HAP-1 (cell line): ENCODE results near the gene ELMO1.
A peak's percentile ranks its signal among the peaks of the same experiment; 100 is the strongest.

Experiments used
- DNase-seq, 2 experiments: peaks; one replicate each; pipeline ENCODE4 v3.0.0-alpha.2; 2016 to 2020; ENCODE audit warnings: low spot score in 2 of 2
- H3K27me3 ChIP-seq: fragments of 250-450 bp; sonication (Bioruptor Pico); 2 replicates; pipeline ENCODE4 v1.5.1; 2020; ENCODE audit warnings: low read depth, mild to moderate bottlenecking, moderate library complexity
- H3K36me3 ChIP-seq: fragments of 250-450 bp; sonication (Bioruptor Pico); replicated peaks from 2 replicates; pipeline ENCODE4 v1.5.1; 2020; ENCODE audit warnings: mild to moderate bottlenecking
- H3K4me1 ChIP-seq: fragments of 250-450 bp; sonication (Bioruptor Pico); 2 replicates; pipeline ENCODE4 v1.5.1; 2020; ENCODE audit warnings: mild to moderate bottlenecking
- H3K4me3 ChIP-seq: fragments of 250-450 bp; sonication (Bioruptor Pico); 2 replicates; pipeline ENCODE4 v1.5.1; 2020; ENCODE audit warnings: mild to moderate bottlenecking, moderate library complexity
- H3K9me3 ChIP-seq: fragments of 250-450 bp; sonication (Bioruptor Pico); 2 replicates; pipeline ENCODE4 v1.5.1; 2020; ENCODE audit warnings: mild to moderate bottlenecking, moderate library complexity
- in situ Hi-C: fragments of 300-500 bp; cut with MboI; formaldehyde crosslinking; loops from 3 replicates; pipeline ENCODE4 v1.14.3; 2020; ENCODE audit warnings: low sequenced_read_pairs, inconsistent platforms, mixed read lengths

Gene ELMO1

DNA sequence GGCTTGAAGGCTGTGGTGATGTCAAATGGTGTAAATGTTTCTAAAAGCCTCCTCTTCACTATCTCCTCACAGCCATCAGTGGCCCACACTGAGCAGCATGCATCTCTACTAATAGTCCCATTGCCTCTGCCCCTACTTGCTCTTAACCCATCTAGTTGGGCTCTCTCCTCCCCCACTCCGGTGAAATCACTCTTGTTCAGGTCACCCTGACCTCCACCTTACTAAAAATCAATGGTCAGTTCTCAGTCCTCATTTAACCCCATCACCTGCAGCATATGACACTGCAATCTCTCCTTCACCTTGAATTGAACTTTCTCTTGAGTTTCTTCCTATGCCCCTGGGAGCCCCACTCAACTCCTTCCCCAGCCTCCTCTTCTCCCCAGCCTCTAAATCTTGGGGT lies 369.2 kb downstream of the ELMO1 start:
- in situ Hi-C loops: no loop called here
- Histone ChIP-seq H3K27me3 (no peaks in the 10 kb centered on the region), H3K4me1 (no peaks in the 10 kb centered on the region), H3K36me3 (no peaks in the 10 kb centered on the region), H3K4me3 (no peak overlapping the region), H3K9me3 (0 out of 2 replicates have a peak, but pooled peaks cover 2% of the 10 kb centered on the region)
- DNase-seq: no peak

DNA sequence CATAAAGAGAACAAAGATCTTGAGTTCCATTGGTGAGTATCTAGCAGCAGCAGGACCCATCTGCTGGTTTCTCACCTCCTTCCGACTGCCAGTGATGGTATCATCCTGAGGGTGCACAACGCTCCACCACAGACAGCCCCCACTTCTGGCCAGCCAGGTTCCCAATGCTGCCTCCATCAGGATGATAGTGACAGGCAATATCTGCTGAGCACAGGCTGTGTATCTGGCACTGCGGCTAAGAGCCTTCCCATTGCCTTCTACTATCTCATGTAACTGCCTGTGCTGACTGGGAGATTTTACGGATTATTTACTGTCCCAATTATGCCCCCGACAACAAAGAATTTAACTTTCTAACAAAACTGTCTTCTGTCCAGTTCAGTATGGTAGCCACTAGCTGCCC lies 372.0 kb downstream of the ELMO1 start:
- DNase-seq: no peak
- Histone ChIP-seq H3K27me3 (no peaks in the 10 kb centered on the region), H3K9me3 (0 out of 2 replicates have a peak, but pooled peaks cover 2% of the 10 kb centered on the region), H3K36me3 (no peaks in the 10 kb centered on the region), H3K4me3 (no peak overlapping the region), H3K4me1 (no peaks in the 10 kb centered on the region)
- in situ Hi-C loops: no loop called here

DNA sequence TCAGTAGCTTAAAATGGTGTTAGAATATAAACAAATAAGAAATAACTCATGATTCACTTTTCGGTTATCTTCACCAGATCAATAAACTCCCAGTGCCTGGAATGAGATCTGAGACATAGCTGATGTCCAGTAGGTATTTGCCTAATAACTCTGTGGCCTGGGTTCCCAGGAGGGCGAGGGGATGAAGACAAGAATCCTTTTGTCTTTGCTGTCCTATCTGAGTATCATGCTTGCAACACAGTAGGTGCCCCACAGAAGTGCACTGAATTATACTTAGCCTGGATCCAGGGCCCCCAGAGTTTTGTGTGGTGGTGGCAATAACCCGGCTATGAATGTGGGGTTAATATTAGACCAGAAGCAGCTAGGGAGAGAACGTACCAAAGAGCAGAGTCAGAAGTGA lies 374.3 kb downstream of the ELMO1 start:
- Histone ChIP-seq H3K27me3 (no peaks in the 10 kb centered on the region), H3K4me3 (no peak overlapping the region), H3K9me3 (no peaks in the 10 kb centered on the region), H3K4me1 (peaks cover 7% of the 10 kb centered on the region), H3K36me3 (no peaks in the 10 kb centered on the region)
- no peak for DNase-seq
- in situ Hi-C loops: no loop called here

DNA sequence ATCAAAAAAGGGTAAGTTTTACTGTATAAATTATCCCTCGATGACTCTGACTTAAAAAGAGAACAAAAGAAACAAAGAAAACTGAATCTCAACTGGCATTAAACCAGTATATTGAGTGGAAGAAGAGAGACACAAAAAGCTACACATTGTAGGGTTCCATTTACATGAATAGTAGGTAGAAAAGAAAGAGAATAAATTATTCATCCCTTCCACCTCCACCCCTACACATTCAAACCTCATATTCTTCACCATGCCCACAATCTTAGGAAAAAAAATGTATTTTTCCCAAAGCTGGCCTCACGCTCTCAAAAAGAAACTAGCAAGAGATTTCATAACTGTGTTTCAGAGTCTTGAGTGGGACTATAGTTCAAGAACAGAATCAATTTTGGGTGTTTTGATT lies 377.5 kb downstream of the ELMO1 start:
- no peak overlapping the region for H3K4me3 ChIP-seq
- H3K9me3 ChIP-seq: no peaks in the 10 kb centered on the region
- no peaks in the 10 kb centered on the region for H3K36me3 ChIP-seq
- no peaks in the 10 kb centered on the region for H3K27me3 ChIP-seq
- no peak for DNase-seq
- H3K4me1 ChIP-seq: peaks cover 7% of the 10 kb centered on the region
- in situ Hi-C loops: no loop called here

DNA sequence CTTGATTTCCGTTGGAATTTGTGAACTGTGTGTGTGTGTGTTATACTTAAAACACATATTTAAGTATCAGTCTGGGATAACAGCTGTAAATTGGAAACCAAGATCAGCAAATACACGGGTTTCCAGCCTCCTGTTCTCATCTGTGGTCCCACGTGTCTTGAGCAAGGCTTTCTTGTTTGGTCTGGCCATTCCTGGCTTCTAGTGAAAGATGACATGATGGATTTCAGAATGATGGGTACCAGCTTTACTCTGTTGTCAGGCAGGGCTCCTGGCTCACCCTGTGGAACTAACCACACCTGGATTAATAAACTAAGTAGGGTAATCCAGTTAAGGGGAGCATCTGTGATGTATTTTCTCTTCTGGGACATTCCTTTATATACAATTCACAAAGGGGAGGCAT lies 378.2 kb downstream of the ELMO1 start:
- H3K9me3 ChIP-seq: no peaks in the 10 kb centered on the region
- H3K4me1 ChIP-seq: peaks cover 7% of the 10 kb centered on the region
- H3K27me3 ChIP-seq: no peaks in the 10 kb centered on the region
- no peak overlapping the region for H3K4me3 ChIP-seq
- no peak for DNase-seq
- H3K36me3 ChIP-seq: no peaks in the 10 kb centered on the region
- in situ Hi-C loops: no loop called here

DNA sequence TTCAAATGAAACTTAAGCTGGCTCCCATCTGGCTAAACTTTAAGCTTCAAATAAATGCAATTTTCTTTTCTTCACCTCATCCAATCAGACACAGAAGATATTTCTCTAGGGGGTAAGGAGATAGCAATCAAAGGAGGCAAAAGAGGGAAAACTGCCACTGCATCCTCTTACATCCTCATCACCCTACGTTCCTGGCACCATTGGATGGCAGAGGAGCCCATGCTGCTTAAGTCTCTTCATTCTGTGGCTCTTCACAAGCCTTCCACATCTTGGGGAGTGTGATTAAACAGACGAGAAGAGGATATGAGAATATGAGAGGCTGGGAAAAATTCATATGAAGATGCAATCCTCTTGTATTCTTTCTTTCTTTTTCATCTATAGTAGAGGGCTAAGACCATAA lies 378.6 kb downstream of the ELMO1 start:
- Histone ChIP-seq H3K9me3 (no peaks in the 10 kb centered on the region), H3K36me3 (no peaks in the 10 kb centered on the region), H3K4me3 (no peak overlapping the region), H3K27me3 (no peaks in the 10 kb centered on the region), H3K4me1 (peaks cover 7% of the 10 kb centered on the region)
- in situ Hi-C loops: no loop called here
- DNase-seq: no peak

DNA sequence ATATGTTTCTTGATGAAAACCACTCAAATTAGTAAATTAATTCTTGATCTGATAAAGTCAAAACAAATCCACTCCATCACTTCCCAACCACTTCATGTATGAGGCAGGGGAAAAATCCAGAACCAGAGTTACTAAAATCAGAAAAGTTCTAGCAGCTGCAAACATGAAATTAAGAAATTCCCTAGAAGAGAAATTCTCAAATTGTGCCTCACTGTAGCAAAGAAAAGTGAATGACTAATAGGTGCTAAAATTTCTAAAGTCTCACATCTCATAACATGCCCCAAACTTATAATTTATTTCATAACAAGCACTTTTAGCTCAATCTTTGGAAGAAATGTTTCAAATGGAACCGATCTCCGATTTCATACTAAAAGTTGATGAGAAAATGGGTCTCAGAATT lies 379.3 kb downstream of the ELMO1 start:
- Histone ChIP-seq H3K27me3 (no peaks in the 10 kb centered on the region), H3K9me3 (no peaks in the 10 kb centered on the region), H3K36me3 (no peaks in the 10 kb centered on the region), H3K4me3 (no peak overlapping the region), H3K4me1 (peaks cover 7% of the 10 kb centered on the region)
- in situ Hi-C loops: no loop called here
- DNase-seq: no peak

DNA sequence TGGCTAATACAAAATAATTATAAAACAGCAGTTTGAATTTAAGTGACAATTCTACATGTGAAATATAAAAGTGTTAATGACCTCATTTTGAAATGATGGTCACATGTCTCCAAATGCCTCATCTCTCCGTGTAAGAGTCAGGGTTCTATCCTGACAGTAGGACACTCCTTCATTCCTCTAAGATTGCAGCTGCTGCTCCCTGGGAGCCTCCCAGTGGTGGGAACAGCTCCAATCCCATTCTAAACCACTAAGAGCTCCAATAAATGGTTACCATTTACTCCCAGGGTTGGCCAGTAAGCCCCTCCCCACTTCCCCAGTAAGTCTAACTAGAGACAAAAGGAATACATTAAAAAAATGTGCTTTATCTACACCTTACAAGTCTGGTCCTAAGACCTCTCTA lies 379.8 kb downstream of the ELMO1 start:
- no peaks in the 10 kb centered on the region for H3K9me3 ChIP-seq
- in situ Hi-C loops: no loop called here
- no peaks in the 10 kb centered on the region for H3K36me3 ChIP-seq
- peaks cover 7% of the 10 kb centered on the region for H3K4me1 ChIP-seq
- H3K4me3 ChIP-seq: no peak overlapping the region
- no peaks in the 10 kb centered on the region for H3K27me3 ChIP-seq
- DNase-seq: no peak

DNA sequence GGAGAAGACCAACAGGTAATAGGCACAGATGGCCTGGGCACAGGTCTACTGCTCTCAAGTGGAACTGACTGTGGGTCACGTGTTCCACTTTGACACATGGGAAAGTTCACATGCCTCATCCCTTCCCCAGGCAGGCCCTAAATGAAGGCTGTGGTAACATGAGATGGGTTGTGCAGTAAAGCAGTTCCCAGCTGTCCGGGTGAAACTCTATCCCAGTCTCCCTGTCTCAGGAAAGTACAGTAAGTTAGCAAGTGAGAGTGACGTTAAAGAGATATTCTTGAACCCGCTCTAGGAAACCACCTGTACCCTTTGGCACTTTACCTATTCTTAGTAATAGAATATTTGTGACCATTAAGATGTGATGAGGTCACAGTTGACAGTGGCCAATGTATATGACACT lies 380.6 kb downstream of the ELMO1 start:
- H3K4me1 ChIP-seq: peaks cover 7% of the 10 kb centered on the region
- no peaks in the 10 kb centered on the region for H3K27me3 ChIP-seq
- no peaks in the 10 kb centered on the region for H3K36me3 ChIP-seq
- H3K9me3 ChIP-seq: no peaks in the 10 kb centered on the region
- H3K4me3 ChIP-seq: no peak overlapping the region
- in situ Hi-C loops: no loop called here
- no peak for DNase-seq

DNA sequence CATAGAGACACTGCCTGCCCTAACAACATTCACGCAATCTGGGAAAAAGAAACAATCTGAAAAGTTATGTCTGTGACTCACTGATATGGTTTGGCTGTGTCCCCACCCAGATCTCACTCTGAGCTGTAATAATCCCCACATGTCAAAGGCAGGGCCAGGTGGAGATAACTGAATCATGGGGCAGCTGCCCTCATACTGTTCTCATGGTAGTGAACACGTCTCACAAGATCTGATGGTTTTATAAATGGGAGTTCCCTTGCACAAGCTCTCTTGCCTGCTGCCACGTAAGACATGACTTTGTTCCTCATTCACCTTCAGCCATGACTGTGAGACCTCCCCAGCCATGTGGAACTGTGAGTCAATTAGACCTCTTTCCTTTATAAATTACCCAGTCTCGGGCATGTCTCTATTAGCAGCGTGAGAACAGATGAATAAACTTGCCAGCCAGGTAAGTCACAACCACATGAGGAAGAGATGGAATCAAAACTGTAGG lies 382.8 kb downstream of the ELMO1 start:
- DNase-seq: no peak
- in situ Hi-C loops: no loop called here

DNA sequence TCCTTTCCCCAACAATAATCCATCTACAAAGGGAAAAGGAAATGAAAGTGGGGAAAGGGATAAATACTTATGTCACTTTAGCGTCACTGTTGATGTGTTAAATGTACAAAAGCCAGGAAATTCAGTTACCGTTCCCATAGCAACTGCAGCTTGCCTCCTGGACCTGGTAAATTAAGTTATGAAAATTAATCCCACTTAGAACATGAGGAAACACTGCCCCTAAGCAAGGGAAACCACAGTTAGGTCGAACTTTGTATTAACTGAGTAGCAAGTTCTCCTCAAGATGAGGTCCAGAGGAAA lies 386.2 kb downstream of the ELMO1 start:
- no peak for DNase-seq
- Histone ChIP-seq H3K9me3 (no peaks in the 10 kb centered on the region; the same call in none of the 2 replicates), H3K4me3 (no peak overlapping the region), H3K27me3 (no peaks in the 10 kb centered on the region), H3K36me3 (no peaks in the 10 kb centered on the region), H3K4me1 (peaks cover 9% of the 10 kb centered on the region)
- in situ Hi-C loops: no loop called here

More for the DNA sequence above, 382.8 kb downstream of the ELMO1 start:
- H3K4me3 ChIP-seq: no peak overlapping the region
- H3K27me3 ChIP-seq: no peaks in the 10 kb centered on the region
- peaks cover 12% of the 10 kb centered on the region for H3K4me1 ChIP-seq
- no peaks in the 10 kb centered on the region for H3K36me3 ChIP-seq
- no peaks in the 10 kb centered on the region for H3K9me3 ChIP-seq

DNA sequence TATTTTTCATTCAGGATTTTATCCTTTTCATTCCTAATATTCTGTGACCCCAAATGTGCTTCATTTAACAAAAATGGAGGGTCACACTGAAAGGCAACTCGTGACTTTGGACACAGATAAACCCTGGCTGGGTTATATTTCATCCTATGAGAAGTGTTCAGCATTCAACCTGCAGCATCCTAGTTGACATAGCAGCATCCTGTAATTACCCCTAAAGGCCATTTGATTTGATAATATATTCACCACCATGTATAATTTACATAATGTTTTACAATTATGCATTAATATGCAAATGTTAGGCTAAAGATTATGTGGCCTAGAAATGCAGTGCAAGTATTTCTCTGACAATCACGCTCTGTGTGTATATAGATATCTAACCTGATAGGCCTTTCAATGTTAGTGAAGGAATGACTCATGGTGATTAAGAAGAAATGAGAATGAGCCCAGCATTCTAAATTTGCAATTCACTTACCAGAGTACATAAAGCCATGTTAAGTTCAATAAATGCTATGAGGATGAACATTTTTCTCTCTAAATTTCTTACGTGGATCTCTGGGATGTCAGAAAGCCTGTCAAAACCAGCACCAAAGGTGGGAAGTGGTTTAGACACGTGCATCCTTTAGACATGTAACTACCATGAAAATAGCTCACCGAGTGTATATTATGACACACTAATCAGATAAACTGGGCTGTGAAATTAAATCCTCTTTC lies 386.7 kb downstream of the ELMO1 start:
- Histone ChIP-seq H3K4me1 (peaks cover 9% of the 10 kb centered on the region), H3K27me3 (no peaks in the 10 kb centered on the region), H3K9me3 (no peaks in the 10 kb centered on the region; the same call in none of the 2 replicates), H3K36me3 (no peaks in the 10 kb centered on the region), H3K4me3 (no peak overlapping the region)
- DNase-seq: peak in 1 of 2 experiments; percentile 40
- in situ Hi-C loops: no loop called here

DNA sequence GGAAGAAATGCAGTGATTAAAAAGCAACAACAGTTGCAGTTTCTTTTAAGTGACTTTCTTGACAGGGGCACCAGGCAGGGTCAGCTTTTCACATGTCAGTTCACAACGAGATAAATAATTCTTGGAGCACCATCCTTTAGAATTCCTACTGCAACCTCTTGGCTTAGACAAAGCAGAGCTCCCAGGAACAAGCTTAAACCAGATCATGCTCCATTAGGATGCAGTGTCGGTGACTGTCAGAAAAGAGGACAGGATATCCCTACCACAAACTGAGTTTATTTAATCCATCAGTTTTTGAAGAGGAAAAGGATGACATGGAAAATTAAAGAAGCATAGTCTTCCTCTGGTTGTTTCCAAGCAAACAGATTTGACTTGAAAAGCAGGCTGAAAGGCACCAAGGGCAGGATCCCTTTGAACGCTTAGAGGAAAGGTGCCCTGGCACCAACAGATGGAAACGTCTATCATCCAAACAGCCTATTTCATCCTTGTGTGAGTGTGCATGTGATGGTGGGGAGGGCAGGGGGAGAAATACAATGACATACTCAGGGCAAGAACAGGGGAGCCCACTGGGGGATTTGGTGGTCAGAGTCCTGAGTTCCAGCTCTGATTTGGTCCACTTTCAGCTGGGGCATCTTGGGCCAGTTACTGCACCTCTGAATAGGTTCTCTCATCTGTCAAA lies 392.3 kb downstream of the ELMO1 start:
- in situ Hi-C loops: no loop called here
- H3K9me3 ChIP-seq: no peaks in the 10 kb centered on the region; the same call in none of the 2 replicates
- H3K27me3 ChIP-seq: no peaks in the 10 kb centered on the region
- no peak for DNase-seq
- peaks cover 12% of the 10 kb centered on the region for H3K4me1 ChIP-seq
- H3K4me3 ChIP-seq: no peak overlapping the region
- no peaks in the 10 kb centered on the region for H3K36me3 ChIP-seq

DNA sequence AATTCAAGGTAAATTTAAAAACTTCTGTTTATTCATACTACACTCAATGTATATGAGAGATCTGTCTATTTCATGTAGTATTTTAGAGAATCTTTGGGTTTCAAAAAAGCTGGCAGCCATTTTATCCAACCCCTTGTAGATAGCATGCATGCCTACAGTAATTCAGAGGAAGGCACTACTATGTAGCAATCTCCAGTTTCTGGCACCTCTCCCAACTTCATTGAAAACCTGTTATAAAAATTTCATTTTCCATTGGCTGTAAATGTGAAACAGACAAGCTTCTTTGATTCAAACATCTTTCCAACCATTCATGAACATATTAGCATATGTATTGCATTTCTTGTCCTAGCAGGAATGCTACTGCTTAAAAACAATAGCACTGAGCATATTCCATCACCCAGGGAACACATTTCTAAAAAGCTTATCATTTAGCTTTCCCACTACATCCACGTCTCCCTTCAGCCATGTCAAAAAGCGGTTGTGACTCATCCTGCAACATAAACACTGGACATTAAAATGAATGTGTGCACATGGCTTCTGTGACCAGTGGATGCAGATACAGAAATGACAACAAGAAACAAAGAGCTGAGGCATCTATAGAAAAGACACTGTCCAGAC lies 393.9 kb downstream of the ELMO1 start:
- H3K4me3 ChIP-seq: no peak overlapping the region
- peak; percentile 77 to 94 for DNase-seq

More for the DNA sequence above, 393.9 kb downstream of the ELMO1 start:
- in situ Hi-C loops: no loop called here
- Histone ChIP-seq H3K4me1 (peaks cover 12% of the 10 kb centered on the region), H3K27me3 (no peaks in the 10 kb centered on the region), H3K36me3 (no peaks in the 10 kb centered on the region), H3K9me3 (no peaks in the 10 kb centered on the region; the same call in 1 of the 2 replicates)
